SK-N-SH (cell line): ENCODE measurements around the gene SGCA.

Experiments
- CTCF ChIP-seq: fragments of 200-600 bp; sonication (generic); IDR thresholded peaks from 2 replicates; pipeline ENCODE4 v1.6.1; 2017; ENCODE audit warnings: antibody characterized with exemption, mild to moderate bottlenecking, moderate library complexity
- POLR2AphosphoS5 ChIP-seq: IDR thresholded peaks from 2 replicates; pipeline ENCODE4 v1.6.1; 2012; ENCODE audit warnings: low read depth, low read length
- ZBTB33 ChIP-seq: IDR thresholded peaks from 2 replicates; pipeline ENCODE4 v1.4.0; 2012; ENCODE audit warnings: low read depth, borderline replicate concordance

- no peak for TF ChIP-seq POLR2AphosphoS5
- TF ChIP-seq ZBTB33: no peak
- TF ChIP-seq CTCF: no peak
These were observed 55.0 kb downstream of the SGCA start for GRCh38 chr17:50220811-50221210.
